Breast epithelium (tissue), 4 donors: Measurements from ENCODE around the gene RTN4RL1. TPM values are rescaled to one million over a fixed set of nuclear protein-coding genes. Genes with fewer than 3 reads are reported as not detected.

Source experiments
- DNase-seq, 2 donors: peaks; one replicate each; pipeline ENCODE4 v3.0.0-alpha.2; 2019; ENCODE audit warnings: low spot score in 2 of 2
- H3K27ac ChIP-seq, 2 donors: fragments of 200-600 bp; sonication (generic) in 1 of 2; one replicate each; pipeline ENCODE4 v1.5.1; 2016 to 2019; ENCODE audit warnings: mild to moderate bottlenecking in 1 of 2
- H3K27me3 ChIP-seq, 2 donors: fragments of 200-600 bp; sonication (generic) in 1 of 2; one replicate each; pipeline versions ENCODE4 v1.5.1 to v1.6.0; 2017 to 2019; ENCODE audit warnings: control low read depth in 1 of 2, mild to moderate bottlenecking in 1 of 2
- H3K36me3 ChIP-seq: fragments of 200-600 bp; one replicate; pipeline ENCODE4 v1.5.1; 2019
- H3K4me1 ChIP-seq, 2 donors: fragments of 200-600 bp; sonication (generic); one replicate each; pipeline ENCODE4 v1.5.1; 2016 to 2019; ENCODE audit warnings: control low read depth in 1 of 2
- H3K4me3 ChIP-seq, 3 donors: fragments of 200-600 bp; sonication (generic); 1 replicate in 2 of 3; 2 replicates in 1 of 3; pipeline ENCODE4 v1.5.1; 2016 to 2019; ENCODE audit warnings: mild to moderate bottlenecking in 3 of 3, moderate library complexity in 2 of 3
- H3K9me3 ChIP-seq, 2 donors: fragments of 200-600 bp; sonication (generic) in 1 of 2; one replicate each; pipeline ENCODE4 v1.5.1; 2016 to 2019; ENCODE audit warnings: control low read depth in 1 of 2
- POLR2A ChIP-seq: fragments of 450-650 bp; IDR thresholded peaks from one replicate; pipeline ENCODE4 v1.6.1; 2016; ENCODE audit warnings: antibody characterized with exemption, mild to moderate bottlenecking, moderate library complexity
- POLR2AphosphoS5 ChIP-seq, 3 donors: sonication (generic); formaldehyde crosslinking; IDR thresholded peaks; one replicate each; pipeline ENCODE4 v1.6.1; 2017; ENCODE audit warnings: antibody characterized with exemption in 3 of 3
- intact Hi-C: fragments of 100-400 bp; cut with DNase I; formaldehyde crosslinking; loops from one replicate; pipeline ENCODE4 v1.15.1; 2023; ENCODE audit warnings: low total_unique reads
- total RNA-seq, 3 donors: library from RNA; depleted of rRNA; stranded (reverse); fragments of >200 nt; gene quantifications; one replicate each; pipeline ENCODE4 v1.1.0, GENCODE V29; 2016
- TF ChIP-seq, protein P1 (sequence below), 3 donors: fragments of 450-650 bp; IDR thresholded peaks; one replicate each; pipeline ENCODE4 v1.5.1; 2016 to 2017; ENCODE audit warnings: antibody characterized with exemption in 3 of 3, mild to moderate bottlenecking in 3 of 3, moderate library complexity in 3 of 3

The RTN4RL1 gene
- total RNA-seq, 3 donors from 2014 or later: 3.8 to 19.6 (median 14.1) TPM

DNA sequence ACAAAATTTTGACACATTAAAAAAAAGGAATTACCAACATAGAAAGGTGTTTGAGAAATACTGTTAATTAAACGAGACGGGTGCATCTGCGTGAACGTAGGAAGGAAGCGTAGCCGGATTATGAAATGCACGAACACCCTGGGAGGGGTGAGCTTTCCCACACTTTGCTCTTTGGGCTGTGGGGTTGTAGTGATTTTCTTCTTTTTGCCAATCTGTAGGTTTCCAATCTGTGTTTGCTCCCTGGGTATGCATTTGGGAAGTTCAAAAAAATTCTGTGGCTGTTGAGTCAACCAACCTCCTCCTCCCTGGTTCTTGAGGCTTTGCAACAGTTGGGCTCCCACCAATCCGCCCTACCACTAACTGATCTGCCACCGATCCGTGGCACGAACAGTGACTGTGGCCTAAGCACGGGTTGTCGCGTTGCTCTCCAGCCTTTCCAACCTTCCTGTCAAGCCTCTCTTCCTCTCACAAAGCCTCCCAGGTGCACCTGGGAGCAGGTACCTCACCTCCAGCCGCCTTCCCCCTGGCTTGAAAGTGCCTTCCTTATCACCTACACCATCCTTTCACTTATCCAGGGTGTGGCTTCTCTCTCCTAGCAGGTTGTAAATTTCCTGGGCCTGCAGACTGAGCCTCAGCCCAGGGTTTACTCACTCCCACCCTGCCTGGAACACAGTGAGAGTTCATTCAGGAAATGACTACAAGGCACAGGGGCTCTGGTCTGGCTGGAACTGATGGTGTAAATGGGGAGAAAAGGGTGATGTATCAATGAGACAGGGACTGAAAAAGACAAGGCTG is 16.6 kb downstream of the RTN4RL1 start:
- peak overlapping the region in 1 of 2 donors; percentile 27 for H3K27ac ChIP-seq
- no peaks in the 10 kb centered on the region for H3K27me3 ChIP-seq
- no peak overlapping the region for H3K4me3 ChIP-seq
- TF ChIP-seq POLR2AphosphoS5 (IDR thresholded peaks at IDR 0.05) (no peak), POLR2A (no peak)
- TF ChIP-seq, protein P1, sequence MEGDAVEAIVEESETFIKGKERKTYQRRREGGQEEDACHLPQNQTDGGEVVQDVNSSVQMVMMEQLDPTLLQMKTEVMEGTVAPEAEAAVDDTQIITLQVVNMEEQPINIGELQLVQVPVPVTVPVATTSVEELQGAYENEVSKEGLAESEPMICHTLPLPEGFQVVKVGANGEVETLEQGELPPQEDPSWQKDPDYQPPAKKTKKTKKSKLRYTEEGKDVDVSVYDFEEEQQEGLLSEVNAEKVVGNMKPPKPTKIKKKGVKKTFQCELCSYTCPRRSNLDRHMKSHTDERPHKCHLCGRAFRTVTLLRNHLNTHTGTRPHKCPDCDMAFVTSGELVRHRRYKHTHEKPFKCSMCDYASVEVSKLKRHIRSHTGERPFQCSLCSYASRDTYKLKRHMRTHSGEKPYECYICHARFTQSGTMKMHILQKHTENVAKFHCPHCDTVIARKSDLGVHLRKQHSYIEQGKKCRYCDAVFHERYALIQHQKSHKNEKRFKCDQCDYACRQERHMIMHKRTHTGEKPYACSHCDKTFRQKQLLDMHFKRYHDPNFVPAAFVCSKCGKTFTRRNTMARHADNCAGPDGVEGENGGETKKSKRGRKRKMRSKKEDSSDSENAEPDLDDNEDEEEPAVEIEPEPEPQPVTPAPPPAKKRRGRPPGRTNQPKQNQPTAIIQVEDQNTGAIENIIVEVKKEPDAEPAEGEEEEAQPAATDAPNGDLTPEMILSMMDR (IDR thresholded peaks at IDR 0.05): no peak
- no peak for DNase-seq
- H3K4me1 ChIP-seq: peaks cover 4% of the 10 kb centered on the region in 2 donors
- H3K36me3 ChIP-seq: no peaks in the 10 kb centered on the region
- no peaks in the 10 kb centered on the region for H3K9me3 ChIP-seq
- intact Hi-C loops: no loop called here

DNA sequence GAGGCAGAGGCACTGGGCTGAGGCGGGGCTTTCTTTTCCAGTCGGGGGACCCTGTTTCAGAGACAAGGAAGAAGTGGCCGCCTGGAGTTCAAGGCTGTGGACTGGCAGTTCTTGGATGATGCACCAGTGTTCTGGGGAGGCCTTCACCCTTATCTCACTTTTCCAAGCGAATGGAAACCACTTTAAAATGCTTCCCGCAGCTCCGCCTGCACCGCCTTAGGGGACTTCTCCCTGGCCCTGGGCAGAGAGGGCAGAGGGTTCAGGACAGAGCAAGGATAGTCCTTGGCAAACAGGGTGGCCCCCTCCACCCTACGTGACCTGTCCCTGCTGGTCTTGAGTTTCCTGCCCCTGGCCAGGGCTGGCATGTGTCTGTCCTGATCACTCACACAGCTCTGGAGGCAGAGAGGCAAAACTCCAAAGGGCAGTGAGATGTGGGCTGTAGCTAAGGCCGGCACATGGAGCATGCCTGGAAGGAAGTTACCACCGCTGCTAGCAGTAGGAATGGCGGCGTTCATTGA is 20.6 kb downstream of the RTN4RL1 start:
- TF ChIP-seq POLR2AphosphoS5 (IDR thresholded peaks at IDR 0.05) (no peak), POLR2A (no peak)
- TF ChIP-seq, protein P1 (IDR thresholded peaks at IDR 0.05): no peak
- no peaks in the 10 kb centered on the region for H3K9me3 ChIP-seq
- peak overlapping the region; percentile 18 to 65 for H3K27ac ChIP-seq
- peaks cover 0 to 11% of the 10 kb centered on the region in 2 donors for H3K4me1 ChIP-seq
- no peaks in the 10 kb centered on the region for H3K27me3 ChIP-seq
- H3K36me3 ChIP-seq: no peaks in the 10 kb centered on the region
- H3K4me3 ChIP-seq: no peak overlapping the region
- intact Hi-C loops: no loop called here
- DNase-seq: no peak

DNA sequence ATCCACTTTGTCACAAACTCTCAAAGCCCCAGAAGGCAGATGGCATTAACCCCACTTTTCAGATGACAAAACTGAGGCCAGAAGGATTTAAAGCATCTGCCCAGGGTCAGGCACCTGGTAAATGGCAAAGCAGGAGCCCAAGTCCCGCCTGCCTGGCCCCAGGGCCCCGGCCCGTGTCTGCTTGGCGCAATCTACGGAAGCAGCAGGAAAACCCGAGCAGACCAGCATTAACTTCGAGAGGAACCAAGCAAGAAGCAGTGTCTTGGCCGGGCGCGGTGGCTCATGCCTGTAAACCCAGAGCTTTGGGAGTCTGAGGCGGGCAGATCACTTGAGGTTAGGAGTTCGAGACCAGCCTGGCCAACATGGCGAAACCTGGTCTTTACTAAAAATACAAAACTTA is 21.6 kb downstream of the RTN4RL1 start:
- DNase-seq: no peak
- peaks cover 0 to 15% of the 10 kb centered on the region in 2 donors for H3K4me1 ChIP-seq
- intact Hi-C loops: no loop called here

DNA sequence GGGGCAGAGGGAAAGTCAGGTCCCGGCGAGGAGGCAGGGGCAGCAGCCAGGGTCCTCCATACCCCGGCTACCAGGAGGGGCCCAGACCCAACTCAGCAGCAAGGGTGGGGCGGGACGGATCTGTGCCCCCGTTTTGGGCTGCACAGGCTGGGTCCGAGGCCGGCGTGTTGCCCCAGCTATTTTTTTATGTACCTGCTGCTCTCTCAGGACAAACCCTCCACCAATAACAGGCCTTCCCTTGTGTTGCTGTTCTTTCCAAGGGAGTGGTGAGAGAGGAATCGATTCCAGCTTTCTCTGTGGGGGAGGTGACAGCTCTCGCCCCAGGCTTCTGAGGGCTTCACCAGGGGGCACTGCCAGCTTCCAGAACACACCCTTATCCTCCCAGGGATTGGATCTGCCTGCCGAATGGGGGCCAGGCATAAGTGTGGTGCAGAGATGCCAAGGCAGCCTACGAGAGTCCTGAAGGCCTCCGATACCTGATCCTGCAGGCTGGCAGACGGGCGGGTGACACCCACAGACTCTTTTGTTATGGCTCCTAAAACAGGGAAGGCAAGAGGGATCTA is 22.3 kb downstream of the RTN4RL1 start:
- TF ChIP-seq, protein P1 (IDR thresholded peaks at IDR 0.05): no peak
- peak overlapping the region in 1 of 3 donors; percentile 19 for H3K4me3 ChIP-seq
- no peaks in the 10 kb centered on the region for H3K36me3 ChIP-seq
- no peak for DNase-seq
- H3K9me3 ChIP-seq: no peaks in the 10 kb centered on the region
- intact Hi-C loops: no loop called here
- no peaks in the 10 kb centered on the region for H3K27me3 ChIP-seq
- H3K4me1 ChIP-seq: peaks cover 3 to 17% of the 10 kb centered on the region in 2 donors
- H3K27ac ChIP-seq: peak overlapping the region; percentile 83

More for the DNA sequence above, 21.6 kb downstream of the RTN4RL1 start:
- H3K9me3 ChIP-seq: no peaks in the 10 kb centered on the region
- no peaks in the 10 kb centered on the region for H3K36me3 ChIP-seq
- no peaks in the 10 kb centered on the region for H3K27me3 ChIP-seq
- H3K4me3 ChIP-seq: no peak overlapping the region
- TF ChIP-seq, protein P1 (IDR thresholded peaks at IDR 0.05): no peak
- no peak for TF ChIP-seq POLR2AphosphoS5 (IDR thresholded peaks at IDR 0.05)
- TF ChIP-seq POLR2A: no peak
- peak overlapping the region; percentile 83 for H3K27ac ChIP-seq
